SK-N-SH (cell line): Measurements from ENCODE around the gene SAXO2. TPM values are rescaled to one million over a fixed set of nuclear protein-coding genes. Genes with fewer than 3 reads are reported as not detected.

Experiments used
- CTCF ChIA-PET: fragments of 300-600, 350-600 bp; formaldehyde crosslinking; extraction: SDS; loops from one replicate; lab custom pipeline; 2021; lab: Yijun Ruan, JAX
- POLR2A ChIA-PET: fragments of 350-600 bp; sonication (Branson Sonifier 250); formaldehyde crosslinking; extraction: SDS; loops from one replicate; lab custom pipeline; 2020; ENCODE audit warnings: antibody characterized with exemption, inconsistent platforms; lab: Yijun Ruan, JAX
- DNase-seq: peaks from one replicate; pipeline ENCODE4 v3.0.0; 2012
- H2AFZ ChIP-seq: fragments of 200-600 bp; sonication (generic); 2 replicates; pipeline ENCODE4 v1.8.1; 2016; ENCODE audit warnings: antibody characterized with exemption, mild to moderate bottlenecking, low read depth
- H3F3A ChIP-seq: fragments of 200-600 bp; sonication (generic); replicated peaks from 2 replicates; pipeline ENCODE3; 2016; ENCODE audit warnings: antibody characterized with exemption, mild to moderate bottlenecking; ENCODE audit not compliant: insufficient read depth
- H3K27ac ChIP-seq, 2 experiments: fragments of 200-500 bp in 1 of 2; fragments of 200-600 bp in 1 of 2; sonication (Bioruptor generic) in 1 of 2; sonication (generic), shearing (Covaris generic) in 1 of 2; 2 replicates each; pipeline versions ENCODE4 v1.5.1 to v1.6.1; 2014 to 2016; ENCODE audit warnings: low read depth in 2 of 2, inconsistent platforms in 1 of 2, low read length in 1 of 2, mild to moderate bottlenecking in 1 of 2, mixed read lengths in 1 of 2
- H3K27me3 ChIP-seq: fragments of 200-600 bp; sonication (generic), shearing (Covaris generic); 2 replicates; pipeline ENCODE4 v1.6.1; 2016; ENCODE audit warnings: mixed run types; ENCODE audit not compliant: insufficient read depth
- H3K36me3 ChIP-seq, 2 experiments: fragments of 200-500 bp in 1 of 2; fragments of 200-600 bp in 1 of 2; sonication (Bioruptor generic) in 1 of 2; sonication (generic) in 1 of 2; replicated peaks in 1 of 2; 2 replicates each; pipeline versions ENCODE3 to v1.5.1; 2014 to 2016; ENCODE audit warnings: low read length in 1 of 2, mild to moderate bottlenecking in 1 of 2; ENCODE audit not compliant: insufficient read depth in 2 of 2, control insufficient read depth in 1 of 2
- H3K4me1 ChIP-seq, 2 experiments: fragments of 200-500 bp in 1 of 2; fragments of 200-600 bp in 1 of 2; sonication (Bioruptor generic) in 1 of 2; sonication (generic), shearing (Covaris generic) in 1 of 2; 2 replicates each; pipeline versions ENCODE4 v1.5.1 to v1.6.1; 2014 to 2016; ENCODE audit warnings: low read depth in 1 of 2, low read length in 1 of 2, mixed run types in 1 of 2; ENCODE audit not compliant: insufficient read depth in 2 of 2, control insufficient read depth in 1 of 2
- H3K4me2 ChIP-seq: fragments of 200-600 bp; sonication (generic), shearing (Covaris generic); 2 replicates; pipeline ENCODE4 v1.6.1; 2017; ENCODE audit warnings: mixed run types
- H3K4me3 ChIP-seq, 2 experiments: fragments of 200-500 bp in 1 of 2; fragments of 200-600 bp in 1 of 2; sonication (Bioruptor generic) in 1 of 2; sonication (generic), shearing (Covaris generic) in 1 of 2; 2 replicates each; pipeline versions ENCODE4 v1.5.1 to v1.8.1; 2014 to 2016; ENCODE audit warnings: low read depth in 2 of 2, inconsistent platforms in 1 of 2, low read length in 1 of 2, mild to moderate bottlenecking in 1 of 2, mixed read lengths in 1 of 2, moderate library complexity in 1 of 2
- H3K79me2 ChIP-seq: fragments of 200-600 bp; sonication (generic); 2 replicates; pipeline ENCODE4 v1.8.1; 2017; ENCODE audit warnings: mild to moderate bottlenecking; ENCODE audit not compliant: insufficient read depth
- H3K9ac ChIP-seq: fragments of 200-600 bp; sonication (generic); 2 replicates; pipeline ENCODE4 v1.6.1; 2017; ENCODE audit warnings: mixed run types
- H3K9me2 ChIP-seq: fragments of 200-600 bp; sonication (generic); 2 replicates; pipeline ENCODE4 v1.6.1; 2017; ENCODE audit warnings: mixed run types
- H3K9me3 ChIP-seq: fragments of 200-600 bp; sonication (generic); 2 replicates; pipeline ENCODE4 v1.6.1; 2017; ENCODE audit warnings: mixed run types, mild to moderate bottlenecking, moderate library complexity
- H4K20me1 ChIP-seq: fragments of 200-600 bp; sonication (generic); 2 replicates; pipeline ENCODE4 v1.6.1; 2017; ENCODE audit warnings: mild to moderate bottlenecking, mixed run types; ENCODE audit not compliant: insufficient read depth
- CHD2 ChIP-seq: fragments of 150-350 bp; IDR thresholded peaks from 2 replicates; pipeline ENCODE4 v1.6.1; 2018; ENCODE audit warnings: low read length; ENCODE audit not compliant: partially characterized antibody
- FOXJ3 ChIP-seq: sonication (generic); formaldehyde crosslinking; IDR thresholded peaks from 2 replicates; pipeline ENCODE4 v1.5.1; 2020; ENCODE audit warnings: mild to moderate bottlenecking, missing genetic modification reagents
- REST ChIP-seq: IDR thresholded peaks from 2 replicates; pipeline ENCODE4 v1.6.1; 2012; ENCODE audit warnings: mild to moderate bottlenecking, low read depth, low read length, moderate library complexity
- SMC3 ChIP-seq: IDR thresholded peaks from 2 replicates; pipeline ENCODE4 v1.6.1; 2012; ENCODE audit warnings: low read depth, low read length, improper control_type of control experiment
- TCF12 ChIP-seq: IDR thresholded peaks from 2 replicates; pipeline ENCODE4 v1.4.0; 2012
- YY1 ChIP-seq: IDR thresholded peaks from 2 replicates; pipeline ENCODE4 v1.4.0; 2012; ENCODE audit warnings: low read depth, mild to moderate bottlenecking
- WGBS: methylation state at CpG from one replicate; pipeline ENCODE4 v1.1.6; 2017; ENCODE audit warnings: low lambda C conversion rate; 5-methylcytosine and 5-hydroxymethylcytosine counted together
- polyA plus RNA-seq, 3 experiments: library from polyadenylated mRNA; depleted of rRNA; stranded (reverse); fragments of >200 nt; gene quantifications; 2 replicates each; pipeline ENCODE4 v1.2.3, GENCODE V29; 2012

SAXO2 gene
- polyA plus RNA-seq, 1 of the 3 experiments (the other 2 are of a cell fraction): 2.8 TPM

DNA sequence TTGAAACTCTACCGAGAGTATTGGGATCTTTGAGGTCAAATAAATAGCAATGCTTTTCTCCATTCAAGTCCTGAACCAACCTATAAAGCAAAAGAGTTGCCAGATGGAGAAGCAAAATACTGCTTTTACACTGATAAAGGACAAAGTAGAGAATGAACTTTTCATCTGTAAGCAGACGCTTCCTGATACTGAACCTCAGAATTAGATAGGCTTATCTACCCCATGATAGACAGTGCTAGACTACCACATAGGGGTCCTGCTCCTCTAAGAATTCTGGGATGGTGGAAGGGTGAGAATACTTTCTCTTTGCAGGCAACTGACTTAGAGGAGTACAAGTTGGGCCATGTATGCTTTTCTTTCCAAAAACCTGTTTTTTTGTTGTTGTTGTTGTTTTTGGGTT lies 9.5 kb downstream of the SAXO2 start:
- no peak overlapping the region for H3K9ac ChIP-seq
- H3K9me2 ChIP-seq: no peaks in the 10 kb centered on the region
- WGBS: 83% methylated on average over 2 of the region's 2 CpGs
- no peak overlapping the region for H3K4me3 ChIP-seq
- TF ChIP-seq REST (no peak), SMC3 (no peak), FOXJ3 (no peak)
- TF ChIP-seq, all 33 proteins: peak for 0
- Histone ChIP-seq H2AFZ (no peak overlapping the region), H3K4me1 (no peaks in the 10 kb centered on the region), H3K9me3 (peaks cover 15% of the 10 kb centered on the region), H4K20me1 (no peaks in the 10 kb centered on the region), H3K79me2 (no peaks in the 10 kb centered on the region), H3K36me3 (no peaks in the 10 kb centered on the region), H3F3A (peaks cover 8% of the 10 kb centered on the region), H3K27me3 (no peaks in the 10 kb centered on the region), H3K27ac (no peak overlapping the region), H3K4me2 (no peak overlapping the region)
- ChIA-PET CTCF (no interaction called here), POLR2A (no interaction called here)
- DNase-seq: no peak

DNA sequence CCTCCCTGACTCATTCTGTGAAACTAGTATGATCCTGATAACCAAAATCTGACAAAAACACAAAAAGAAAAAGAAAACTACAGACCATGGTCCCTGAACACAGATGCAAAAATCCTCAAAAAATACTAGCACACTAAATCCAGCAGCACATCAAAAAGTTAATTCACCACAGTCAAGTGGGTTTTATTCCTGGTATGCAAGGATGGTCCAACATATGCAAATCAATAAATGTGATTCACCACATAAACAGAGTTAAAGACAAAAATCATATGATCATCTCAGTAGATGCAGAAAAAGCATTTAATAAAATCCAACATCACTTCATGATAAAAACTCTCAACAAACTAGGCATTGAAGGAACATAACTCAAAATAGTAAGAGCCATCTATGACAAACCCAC lies 12.8 kb downstream of the SAXO2 start:
- Histone ChIP-seq H3K36me3 (no peaks in the 10 kb centered on the region), H3K9me3 (peaks cover 19% of the 10 kb centered on the region), H3K79me2 (no peaks in the 10 kb centered on the region), H4K20me1 (no peaks in the 10 kb centered on the region), H3K9me2 (no peaks in the 10 kb centered on the region), H3K27ac (no peak overlapping the region), H3K4me2 (no peak overlapping the region), H3F3A (no peaks in the 10 kb centered on the region), H3K4me3 (no peak overlapping the region), H3K27me3 (no peaks in the 10 kb centered on the region), H2AFZ (no peak overlapping the region), H3K4me1 (no peaks in the 10 kb centered on the region), H3K9ac (no peak overlapping the region)
- POLR2A ChIA-PET: no interaction called here
- TF ChIP-seq TCF12 (no peak), YY1 (no peak), REST (no peak), CHD2 (no peak)
- DNase-seq: no peak
- CTCF ChIA-PET: no interaction called here
